GM18508 (cell line): ENCODE data around the gene GTPBP6.
A peak's percentile ranks its signal among the peaks of the same experiment; 100 is the strongest.

Experiments
- ATAC-seq: cut with Tn5 transposase; IDR thresholded peaks from one replicate; pipeline ENCODE4 v1.9.1; 2021; ENCODE audit warnings: moderate number of reproducible peaks; ENCODE audit not compliant: insufficient read depth, unreplicated experiment

The GTPBP6 gene, protein sequence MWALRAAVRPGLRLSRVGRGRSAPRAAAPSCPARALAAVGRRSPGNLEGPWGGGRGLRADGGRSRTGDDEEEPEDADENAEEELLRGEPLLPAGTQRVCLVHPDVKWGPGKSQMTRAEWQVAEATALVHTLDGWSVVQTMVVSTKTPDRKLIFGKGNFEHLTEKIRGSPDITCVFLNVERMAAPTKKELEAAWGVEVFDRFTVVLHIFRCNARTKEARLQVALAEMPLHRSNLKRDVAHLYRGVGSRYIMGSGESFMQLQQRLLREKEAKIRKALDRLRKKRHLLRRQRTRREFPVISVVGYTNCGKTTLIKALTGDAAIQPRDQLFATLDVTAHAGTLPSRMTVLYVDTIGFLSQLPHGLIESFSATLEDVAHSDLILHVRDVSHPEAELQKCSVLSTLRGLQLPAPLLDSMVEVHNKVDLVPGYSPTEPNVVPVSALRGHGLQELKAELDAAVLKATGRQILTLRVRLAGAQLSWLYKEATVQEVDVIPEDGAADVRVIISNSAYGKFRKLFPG

DNA sequence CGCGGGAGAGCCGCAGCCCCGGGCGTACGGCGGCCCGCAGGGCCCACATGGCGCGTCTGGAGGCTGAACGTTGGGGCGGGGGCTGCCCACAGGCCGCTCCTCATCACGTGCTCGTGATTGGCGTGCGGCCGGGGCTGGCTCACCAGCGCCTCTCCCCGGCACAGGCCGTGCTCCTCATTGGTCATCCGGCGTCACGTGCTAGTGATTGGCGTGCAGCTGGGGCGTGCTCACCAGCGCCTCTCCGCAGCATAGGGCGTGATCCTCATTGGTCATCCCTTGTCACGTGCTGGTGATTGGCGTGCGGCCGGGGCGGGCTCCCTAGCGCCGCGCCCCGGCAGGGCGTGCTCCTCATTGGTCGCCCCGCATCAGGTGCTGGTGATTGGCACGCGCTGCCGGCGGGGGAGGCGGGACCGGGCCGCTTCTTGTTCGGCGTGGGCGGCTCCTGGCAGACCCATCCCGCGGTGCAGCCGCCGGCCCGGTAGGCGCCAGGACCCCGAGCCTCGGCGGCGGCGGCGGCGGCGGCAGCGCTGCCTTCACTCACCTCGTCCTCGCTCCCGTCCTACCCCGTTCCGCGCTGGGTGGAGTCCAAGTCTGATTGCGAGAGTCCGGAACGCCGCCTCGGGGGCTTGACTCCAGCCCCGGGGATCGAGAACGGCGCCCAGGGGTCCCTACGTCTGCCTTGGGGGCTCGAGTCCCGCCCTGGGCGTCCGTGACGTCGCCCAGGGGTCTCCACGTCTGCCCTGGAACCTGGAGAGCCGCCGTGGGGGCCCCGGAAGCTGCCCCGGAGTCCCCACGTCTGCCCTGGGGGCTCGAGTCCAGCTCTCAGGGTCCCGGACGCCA is at the start of gene GTPBP6:
Gene GTPBP6, minus strand, starts transcription at position 58 of the 840 bp plus-strand sequence. Its CDS starts 9 bp downstream, at position 49.
- peak; percentile 92 for ATAC-seq

DNA sequence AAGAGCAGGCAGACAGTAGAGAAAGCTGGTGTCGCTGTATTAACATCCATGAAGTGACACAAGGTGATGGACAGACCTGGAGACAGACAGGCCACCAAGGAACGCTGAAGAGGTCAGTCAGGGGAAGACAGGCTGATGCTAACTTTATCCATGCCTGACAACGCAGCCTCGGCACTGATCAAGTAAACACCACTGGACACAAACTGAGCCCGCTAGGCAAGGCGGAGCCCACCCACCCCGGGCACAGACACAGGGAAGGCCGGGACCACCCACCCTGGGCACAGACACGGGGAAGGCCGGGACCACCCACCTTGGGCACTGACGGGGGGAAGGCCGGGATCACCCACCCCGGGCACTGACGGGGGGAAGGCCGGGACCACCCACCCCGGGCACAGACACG is 49.3 kb upstream of the GTPBP6 start:
- ATAC-seq, result no peak

DNA sequence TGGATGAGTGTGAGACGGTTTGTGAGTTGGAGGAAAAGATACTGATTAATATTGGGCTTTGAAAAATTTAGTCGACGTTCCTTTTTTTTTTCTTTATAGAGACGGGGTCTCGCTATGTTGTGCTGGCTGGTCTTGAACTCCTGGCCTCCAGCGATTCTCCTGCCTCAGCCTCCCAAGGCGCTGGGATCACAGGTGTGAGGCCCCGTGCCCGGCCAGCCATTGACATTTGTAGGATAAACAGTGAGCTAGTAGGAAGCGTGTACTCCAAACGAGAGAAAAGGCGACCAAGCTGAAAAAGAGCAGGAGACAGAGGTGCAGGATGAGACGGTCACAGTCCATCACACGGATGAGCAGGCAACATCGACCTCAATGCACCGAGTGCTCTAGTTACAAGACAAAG is 48.8 kb upstream of the GTPBP6 start:
- ATAC-seq, result no peak

DNA sequence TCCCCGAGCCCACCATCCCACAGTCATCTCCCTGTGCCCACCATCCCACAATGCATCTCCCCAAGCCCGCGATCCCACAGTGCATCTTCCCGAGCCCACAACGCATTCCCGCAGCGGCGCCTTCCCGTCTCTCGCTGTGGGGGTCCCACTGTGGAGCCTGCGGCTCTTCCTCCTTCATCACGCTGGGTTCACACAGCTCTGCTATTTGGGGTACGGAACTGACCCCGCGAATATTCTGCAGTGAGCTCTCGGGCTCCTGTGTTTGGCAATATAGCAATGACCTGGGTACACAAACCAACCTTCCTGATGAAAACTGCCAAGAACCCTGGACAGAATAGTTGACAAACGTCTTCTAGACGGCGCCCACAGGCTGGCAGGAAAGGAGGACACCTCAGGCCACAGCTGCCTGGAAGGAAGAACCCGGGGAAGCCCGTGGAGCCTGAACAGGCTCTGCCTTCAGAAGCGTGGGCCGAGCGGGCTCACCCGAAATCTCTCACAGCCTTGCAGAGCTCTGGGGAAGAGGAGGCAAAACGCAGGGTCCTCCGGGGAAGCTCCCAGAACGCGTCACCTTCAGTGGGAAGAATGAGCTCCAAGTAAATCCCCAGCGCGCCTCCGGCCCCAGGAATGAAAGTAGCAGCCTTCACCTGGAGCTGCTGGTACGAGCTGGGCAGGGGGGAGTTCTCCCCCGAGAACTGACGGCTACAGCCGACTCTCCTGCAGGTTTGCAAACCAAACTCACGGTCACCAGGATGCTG is 45.2 kb upstream of the GTPBP6 start:
- no peak for ATAC-seq

DNA sequence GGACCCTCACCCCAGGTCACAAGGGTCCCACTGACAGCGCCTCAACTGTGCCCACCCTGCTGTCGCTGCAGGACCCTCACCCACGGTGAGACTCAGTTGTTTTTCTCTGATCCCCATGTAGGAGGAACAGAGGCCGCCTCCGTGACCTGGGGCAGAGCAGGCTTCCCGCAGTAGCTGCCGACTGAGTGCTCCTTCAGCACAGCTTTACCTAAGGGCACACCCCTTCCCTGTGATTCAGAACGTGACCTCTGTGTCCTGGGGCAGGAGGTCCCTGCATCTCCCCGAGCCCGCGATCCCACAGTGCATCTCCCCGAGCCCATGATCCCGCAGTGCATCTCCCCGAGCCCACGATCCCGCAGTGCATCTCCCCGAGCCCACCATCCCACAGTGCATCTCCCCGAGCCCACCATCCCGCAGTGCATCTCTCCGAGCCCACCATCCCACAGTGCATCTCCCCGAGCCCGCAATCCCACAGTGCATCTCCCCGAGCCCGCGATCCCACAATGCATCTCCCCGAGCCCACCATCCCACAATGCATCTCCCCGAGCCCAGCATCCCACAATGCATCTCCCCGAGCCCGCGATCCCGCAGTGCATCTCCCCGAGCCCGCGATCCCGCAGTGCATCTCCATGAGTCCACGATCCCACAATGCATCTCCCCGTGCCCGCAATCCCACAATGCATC is 44.5 kb upstream of the GTPBP6 start:
- ATAC-seq, result no peak

DNA sequence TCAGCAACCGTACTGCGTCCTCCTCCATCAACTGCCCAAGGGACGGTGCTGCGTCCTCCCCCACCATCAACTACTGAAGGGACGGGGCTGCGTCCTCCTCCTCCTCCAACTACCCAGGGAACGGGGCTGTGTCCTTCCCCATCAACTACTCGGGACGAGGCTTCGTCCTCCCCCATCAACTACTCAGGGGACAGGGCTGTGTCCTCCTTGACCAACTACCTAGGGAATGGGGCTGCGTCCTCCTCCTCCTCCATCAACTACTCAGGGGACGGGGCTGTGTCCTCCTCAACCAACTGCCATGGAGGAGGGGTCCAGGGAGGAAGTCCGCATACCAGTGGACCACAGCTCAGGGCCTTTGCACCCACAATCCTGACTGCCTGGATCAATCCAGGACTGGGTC is 43.8 kb upstream of the GTPBP6 start:
- no peak for ATAC-seq

DNA sequence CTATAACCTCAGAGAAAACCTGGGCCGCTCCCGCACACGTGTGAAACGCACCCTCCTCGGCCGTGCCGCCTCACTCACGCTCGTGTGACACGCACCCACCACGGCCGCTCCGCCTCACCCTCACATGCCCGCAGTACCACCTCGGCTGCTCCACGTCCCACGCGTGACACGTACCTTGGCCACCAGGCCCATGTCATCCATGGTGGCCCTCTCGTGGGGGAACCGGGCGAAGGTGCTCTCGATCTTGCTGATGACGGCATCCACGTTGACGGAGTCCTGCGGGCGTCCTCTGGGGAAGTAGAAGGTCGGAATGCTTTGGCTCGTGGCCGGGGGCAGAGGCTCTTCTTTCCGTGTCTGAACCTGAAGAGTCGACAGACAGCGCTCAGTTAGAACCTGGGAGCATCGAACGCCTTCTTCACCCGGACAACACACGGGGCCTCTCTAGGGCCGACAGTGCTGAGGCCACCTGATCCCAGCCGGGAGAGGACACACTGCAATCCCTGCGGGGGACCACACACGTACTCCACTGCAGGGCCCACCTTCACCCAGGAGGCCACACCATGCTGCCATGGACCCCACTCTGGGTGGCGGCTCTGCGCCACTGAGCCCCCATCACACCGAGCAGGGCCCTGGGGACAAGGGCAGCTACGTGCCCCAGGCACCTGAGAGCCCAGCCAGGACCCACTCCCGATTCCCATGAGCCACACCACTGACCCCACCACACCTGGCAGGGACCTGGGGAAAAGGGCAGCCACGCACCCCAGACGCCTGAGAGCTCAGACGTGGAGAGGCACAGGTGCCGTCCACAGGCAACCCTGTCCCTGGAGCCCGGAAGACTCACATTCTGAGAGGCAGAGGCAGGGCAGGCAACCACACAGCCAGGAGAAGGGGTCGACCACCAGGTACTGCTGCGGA is 42.9 kb upstream of the GTPBP6 start:
- no peak for ATAC-seq

DNA sequence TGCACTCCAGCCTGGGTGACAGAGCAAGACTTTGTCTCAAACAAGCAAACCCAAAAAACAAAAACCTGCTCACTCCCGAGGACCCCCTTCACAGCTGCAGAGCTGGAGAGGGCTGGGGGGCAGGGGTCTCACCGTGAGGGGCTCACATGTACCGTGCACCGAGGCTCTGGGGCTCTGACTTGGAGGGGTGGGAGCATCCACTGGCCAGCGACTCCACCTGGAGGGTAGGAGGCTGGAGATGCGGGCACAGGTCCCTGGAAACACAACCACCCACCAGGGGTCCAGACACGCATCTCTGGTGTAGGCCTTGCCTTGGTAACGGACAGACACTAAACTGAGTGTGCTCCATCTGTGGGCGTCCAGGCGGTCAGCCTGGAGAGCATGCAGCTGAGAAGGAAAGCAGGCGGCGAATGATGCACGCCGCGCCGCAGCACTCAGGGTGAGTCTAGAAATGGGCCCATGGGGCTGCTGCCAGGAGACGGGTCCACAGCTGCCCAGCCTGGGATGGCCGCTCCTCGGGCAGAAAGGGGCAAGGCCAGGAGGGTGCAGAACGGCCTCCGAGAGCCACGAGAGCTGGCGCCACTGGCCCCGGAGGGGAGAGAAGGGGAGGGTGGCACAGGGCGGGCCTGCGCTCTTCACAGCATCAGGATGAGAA is 42.0 kb upstream of the GTPBP6 start:
- no peak for ATAC-seq

DNA sequence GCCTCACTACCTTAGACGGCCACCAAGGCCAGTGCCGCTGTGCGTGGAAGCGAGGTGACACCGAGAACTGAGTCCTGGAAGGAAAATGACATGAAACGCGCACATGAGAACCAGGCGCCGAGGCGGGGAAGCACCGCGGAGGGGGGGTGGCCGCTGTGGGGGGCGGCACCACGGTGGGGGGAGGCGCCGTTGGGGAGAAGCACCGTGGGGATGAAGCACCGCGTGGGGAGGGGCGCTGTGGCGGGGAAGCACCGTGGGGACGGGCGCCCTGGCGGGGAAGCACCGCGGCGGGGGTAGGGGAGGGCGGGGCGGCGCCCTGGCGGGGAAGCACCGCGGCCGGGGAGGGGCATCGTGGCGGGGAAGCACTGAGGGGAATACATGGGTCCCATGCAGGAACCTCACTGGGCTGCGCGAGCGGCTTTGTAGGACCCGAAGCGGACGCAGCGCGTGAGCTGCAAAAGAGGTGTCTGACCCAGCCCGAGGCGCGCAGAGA is 40.1 kb upstream of the GTPBP6 start:
- ATAC-seq, result no peak

DNA sequence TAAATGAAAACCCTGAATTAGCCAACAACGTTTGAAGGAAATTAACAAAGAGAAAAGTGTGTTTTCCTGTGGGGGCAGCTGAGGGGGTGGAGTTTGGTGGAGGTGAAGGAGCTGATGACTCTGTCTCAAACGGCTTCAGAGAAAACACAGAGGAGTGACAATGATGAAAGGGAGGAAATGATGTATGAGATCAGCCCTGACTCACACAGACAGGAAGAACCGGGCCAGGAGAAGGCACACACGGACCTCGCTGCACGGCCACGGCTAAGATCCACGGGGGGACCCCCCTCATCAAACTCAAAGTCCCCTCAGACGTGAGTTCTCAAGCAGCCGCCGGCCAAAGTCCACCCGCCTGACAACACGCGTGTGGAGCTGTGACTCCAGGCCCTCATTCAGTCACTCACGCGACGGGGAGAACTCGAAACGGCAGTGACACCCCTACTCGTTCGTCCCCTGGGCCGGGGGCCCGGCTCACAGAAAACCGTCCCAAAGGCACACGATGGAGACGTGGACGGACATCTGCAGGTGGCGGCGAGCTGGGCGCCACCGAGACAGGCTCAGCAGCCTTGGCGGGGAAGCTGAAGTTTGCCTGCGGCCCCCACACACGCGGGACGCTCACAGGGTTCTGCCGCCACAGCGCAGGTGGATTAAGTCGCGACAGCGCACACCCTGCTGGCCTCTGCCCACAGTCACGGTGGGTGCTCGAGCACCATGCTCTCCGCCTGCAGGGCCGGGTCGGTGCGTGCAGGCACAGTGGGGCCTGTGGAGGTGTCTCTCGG is 39.3 kb upstream of the GTPBP6 start:
- ATAC-seq, result no peak

DNA sequence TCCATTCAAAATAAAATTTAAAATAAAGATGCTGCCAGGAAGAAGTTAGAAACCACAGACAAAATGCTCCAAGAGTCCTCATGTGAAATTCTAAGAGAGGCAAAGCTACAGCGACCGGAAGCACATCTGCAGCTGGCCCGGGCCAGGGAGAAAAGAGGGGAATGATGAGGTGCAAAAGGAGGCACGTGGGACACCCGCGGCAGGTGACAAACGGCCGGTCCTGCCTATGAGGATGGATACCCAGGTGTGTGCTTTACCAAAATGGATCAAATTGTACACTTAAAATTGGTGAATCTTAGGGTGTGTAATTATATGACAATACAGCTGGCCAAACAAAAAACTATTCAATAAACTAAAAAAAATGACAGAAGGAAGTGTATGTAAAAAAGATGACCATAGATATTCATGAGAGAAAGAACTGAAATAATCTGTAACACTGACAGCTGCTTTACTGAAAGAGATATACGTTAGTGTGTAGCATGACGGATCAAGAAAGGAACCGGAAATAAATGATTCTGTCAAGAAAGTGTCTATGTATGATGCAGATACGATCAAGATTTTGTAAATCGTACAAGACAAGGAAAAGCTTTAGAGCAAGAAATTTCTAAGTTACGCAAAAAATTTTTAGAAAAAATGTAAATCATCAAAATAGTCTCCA is 38.6 kb upstream of the GTPBP6 start:
- ATAC-seq, result no peak

DNA sequence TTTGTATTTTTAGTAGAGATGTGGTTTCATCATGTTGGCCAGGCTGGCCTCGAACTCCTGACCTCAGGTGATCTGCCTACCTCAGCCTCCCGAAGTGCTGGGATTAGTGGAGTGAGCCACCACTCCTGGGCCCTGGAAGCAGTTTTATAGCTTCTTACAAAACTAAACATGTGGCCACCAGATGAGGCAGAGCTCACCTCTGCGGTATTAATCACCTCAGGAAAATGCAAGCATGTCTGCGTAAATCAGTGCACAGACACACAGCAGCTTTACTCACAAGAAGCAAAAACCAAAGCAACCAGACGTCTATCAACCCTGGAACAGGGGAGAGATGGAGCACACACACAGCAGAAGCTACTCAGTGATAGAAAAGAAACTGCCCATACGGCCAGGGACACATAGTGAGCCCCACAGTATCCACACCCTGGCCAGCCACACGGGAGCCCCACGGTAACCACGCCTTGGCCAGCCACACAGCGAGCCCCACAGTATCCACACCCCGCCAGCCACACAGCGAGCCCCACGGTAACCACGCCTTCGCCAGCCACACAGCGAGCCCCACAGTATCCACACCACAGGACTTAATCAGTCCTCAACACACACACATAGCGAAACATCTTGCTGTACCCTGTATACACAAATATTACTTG is 37.9 kb upstream of the GTPBP6 start:
- ATAC-seq, result no peak

DNA sequence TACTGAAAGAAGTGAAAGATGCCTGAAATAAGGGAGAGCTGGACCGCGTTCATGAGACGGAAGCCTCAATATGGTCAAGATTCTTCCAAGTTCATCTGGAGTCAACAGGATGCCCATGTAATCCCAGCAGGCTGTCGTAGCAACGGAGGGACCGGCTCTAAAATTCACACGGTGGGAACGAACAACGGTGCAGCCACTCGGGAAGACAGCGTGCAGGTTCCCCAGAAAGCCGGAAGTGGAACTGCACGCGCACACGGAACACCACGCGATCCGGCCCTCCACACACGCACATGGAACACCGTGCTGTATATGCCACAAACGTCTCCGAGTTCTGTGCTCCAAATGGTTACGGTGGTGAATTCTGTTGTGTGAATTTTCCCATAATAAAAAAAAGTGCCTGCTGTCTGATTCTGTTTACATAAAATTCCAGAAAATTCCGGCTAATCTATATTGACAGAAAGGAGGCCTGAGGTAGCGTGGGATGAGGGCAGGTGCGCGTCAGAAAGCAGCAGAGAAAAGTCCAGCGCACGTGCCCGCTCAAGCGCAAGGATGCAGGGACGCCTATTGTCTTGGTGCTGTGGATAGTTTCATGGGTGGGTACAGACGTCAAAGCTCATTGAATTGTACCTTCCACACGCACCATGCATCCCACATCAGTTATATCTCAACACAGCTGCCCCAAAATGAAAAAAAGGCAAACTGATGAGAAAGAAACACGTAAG is 36.9 kb upstream of the GTPBP6 start:
- no peak for ATAC-seq

DNA sequence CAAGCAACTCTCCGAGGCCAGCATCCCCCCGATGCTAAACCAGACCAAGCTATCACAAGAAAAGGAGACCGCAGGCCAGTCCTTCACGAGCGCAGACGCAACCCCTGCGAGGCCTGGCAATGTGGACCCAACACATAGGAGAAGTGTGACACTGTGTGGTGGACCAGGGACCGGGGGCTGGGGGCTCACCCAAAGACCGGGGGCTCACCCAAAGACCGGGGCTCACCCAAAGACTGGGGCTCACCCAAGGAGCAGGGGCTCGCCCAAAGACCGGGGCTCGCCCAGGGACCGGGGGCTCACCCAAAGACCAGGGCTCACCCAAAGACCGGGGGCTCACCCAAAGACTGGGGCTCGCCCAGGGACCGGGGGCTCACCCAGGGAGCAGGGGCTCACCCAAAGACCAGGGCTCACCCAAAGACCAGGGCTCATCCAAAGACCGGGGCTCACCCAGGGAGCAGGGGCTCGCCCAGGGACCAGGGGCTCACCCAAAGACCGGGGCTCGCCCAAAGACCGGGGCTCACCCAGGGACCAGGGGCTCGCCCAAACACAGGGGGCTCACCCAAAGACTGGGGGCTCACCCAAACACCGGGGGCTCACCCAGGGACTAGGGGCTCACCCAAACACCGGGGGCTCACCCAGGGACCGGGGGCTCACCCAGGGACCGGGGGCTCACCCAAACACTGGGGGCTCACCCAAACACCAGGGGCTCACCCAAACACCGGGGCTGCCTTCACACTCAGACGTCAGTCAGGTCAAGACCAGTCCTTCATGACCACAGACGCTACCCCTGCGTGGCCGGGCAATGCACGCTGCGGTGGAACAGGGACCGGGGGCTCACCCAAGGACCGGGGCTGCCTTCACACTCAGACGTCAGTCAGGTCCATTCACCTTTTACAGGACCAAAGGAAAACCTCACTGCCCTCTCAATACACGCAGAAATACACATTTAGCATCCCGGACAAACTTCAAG is 35.3 kb upstream of the GTPBP6 start:
- ATAC-seq, result no peak
